ENCODE measurements around the gene SLC5A10.
"Not testable (repeated sequence)": the region's sequence is repeated elsewhere in the genome, so short reads cannot be mapped to it uniquely, and the experiment has no call there.

DNA sequence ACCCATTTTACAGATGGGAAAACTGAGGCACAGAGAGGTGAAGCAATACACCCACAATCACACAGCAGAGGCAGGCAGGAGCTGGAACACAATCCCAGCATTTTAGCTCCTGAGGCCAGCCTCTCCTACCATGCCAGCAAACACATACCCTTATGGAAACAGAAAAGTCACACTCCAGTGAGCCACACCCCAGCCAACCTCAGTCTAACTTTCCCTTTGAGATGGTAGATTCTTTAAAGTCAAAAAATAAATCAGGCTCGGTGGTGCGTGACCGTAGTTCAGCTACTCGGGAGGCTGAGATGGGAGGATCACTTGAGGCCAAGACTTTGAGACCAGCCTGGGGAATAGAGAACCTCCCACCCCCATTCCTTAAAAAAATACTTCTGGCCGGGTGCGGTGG, 84.2 kb downstream of the SLC5A10 start:
- TF ChIP-seq, protein P1, sequence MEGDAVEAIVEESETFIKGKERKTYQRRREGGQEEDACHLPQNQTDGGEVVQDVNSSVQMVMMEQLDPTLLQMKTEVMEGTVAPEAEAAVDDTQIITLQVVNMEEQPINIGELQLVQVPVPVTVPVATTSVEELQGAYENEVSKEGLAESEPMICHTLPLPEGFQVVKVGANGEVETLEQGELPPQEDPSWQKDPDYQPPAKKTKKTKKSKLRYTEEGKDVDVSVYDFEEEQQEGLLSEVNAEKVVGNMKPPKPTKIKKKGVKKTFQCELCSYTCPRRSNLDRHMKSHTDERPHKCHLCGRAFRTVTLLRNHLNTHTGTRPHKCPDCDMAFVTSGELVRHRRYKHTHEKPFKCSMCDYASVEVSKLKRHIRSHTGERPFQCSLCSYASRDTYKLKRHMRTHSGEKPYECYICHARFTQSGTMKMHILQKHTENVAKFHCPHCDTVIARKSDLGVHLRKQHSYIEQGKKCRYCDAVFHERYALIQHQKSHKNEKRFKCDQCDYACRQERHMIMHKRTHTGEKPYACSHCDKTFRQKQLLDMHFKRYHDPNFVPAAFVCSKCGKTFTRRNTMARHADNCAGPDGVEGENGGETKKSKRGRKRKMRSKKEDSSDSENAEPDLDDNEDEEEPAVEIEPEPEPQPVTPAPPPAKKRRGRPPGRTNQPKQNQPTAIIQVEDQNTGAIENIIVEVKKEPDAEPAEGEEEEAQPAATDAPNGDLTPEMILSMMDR (IDR thresholded peaks at IDR 0.05; ENCODE audit: insufficient read depth, low read length): not testable (repeated sequence)
- TF ChIP-seq POLR2AphosphoS5 (IDR thresholded peaks at IDR 0.05; ENCODE audit: low read depth); GABPA (IDR thresholded peaks at IDR 0.05; ENCODE audit: low read depth); SPI1 (IDR thresholded peaks at IDR 0.05; ENCODE audit: borderline replicate concordance, low read depth): not testable (repeated sequence)
- TF ChIP-seq, protein P2, sequence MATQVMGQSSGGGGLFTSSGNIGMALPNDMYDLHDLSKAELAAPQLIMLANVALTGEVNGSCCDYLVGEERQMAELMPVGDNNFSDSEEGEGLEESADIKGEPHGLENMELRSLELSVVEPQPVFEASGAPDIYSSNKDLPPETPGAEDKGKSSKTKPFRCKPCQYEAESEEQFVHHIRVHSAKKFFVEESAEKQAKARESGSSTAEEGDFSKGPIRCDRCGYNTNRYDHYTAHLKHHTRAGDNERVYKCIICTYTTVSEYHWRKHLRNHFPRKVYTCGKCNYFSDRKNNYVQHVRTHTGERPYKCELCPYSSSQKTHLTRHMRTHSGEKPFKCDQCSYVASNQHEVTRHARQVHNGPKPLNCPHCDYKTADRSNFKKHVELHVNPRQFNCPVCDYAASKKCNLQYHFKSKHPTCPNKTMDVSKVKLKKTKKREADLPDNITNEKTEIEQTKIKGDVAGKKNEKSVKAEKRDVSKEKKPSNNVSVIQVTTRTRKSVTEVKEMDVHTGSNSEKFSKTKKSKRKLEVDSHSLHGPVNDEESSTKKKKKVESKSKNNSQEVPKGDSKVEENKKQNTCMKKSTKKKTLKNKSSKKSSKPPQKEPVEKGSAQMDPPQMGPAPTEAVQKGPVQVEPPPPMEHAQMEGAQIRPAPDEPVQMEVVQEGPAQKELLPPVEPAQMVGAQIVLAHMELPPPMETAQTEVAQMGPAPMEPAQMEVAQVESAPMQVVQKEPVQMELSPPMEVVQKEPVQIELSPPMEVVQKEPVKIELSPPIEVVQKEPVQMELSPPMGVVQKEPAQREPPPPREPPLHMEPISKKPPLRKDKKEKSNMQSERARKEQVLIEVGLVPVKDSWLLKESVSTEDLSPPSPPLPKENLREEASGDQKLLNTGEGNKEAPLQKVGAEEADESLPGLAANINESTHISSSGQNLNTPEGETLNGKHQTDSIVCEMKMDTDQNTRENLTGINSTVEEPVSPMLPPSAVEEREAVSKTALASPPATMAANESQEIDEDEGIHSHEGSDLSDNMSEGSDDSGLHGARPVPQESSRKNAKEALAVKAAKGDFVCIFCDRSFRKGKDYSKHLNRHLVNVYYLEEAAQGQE (IDR thresholded peaks at IDR 0.05; ENCODE audit: insufficient replicate concordance, low read depth): not testable (repeated sequence)
